Endothelial cell of umbilical vein (primary cell): Measurements from ENCODE around the gene TMEM40. TPM values are rescaled to one million over a fixed set of nuclear protein-coding genes. Genes with fewer than 3 reads are reported as not detected.

Source experiments
- BruUV-seq: library from RNA; stranded (reverse); fragments of 400-500 nt; replicated peaks from 2 replicates; lab custom pipeline; 2021; lab: Mats Ljungman, UMichigan
- CTCF ChIA-PET: fragments of 300-600, 350-600 bp; sonication (Branson Sonifier 250); formaldehyde crosslinking; loops from one replicate; lab custom pipeline; 2021; ENCODE audit warnings: antibody characterized with exemption, inconsistent platforms; lab: Charles Lee
- POLR2A ChIA-PET: fragments of 300-600, 350-600 bp; sonication (Branson Sonifier 250); formaldehyde crosslinking; loops from one replicate; lab custom pipeline; 2021; ENCODE audit warnings: antibody characterized with exemption, inconsistent platforms; lab: Charles Lee
- DNase-seq: peaks from one replicate; pipeline ENCODE4 v3.0.0-alpha.2; 2011; ENCODE audit warnings: low read depth, low spot score
- FAIRE-seq: peaks from 2 replicates; lab custom pipeline; 2011; peaks lifted over from hg19 to GRCh38; lab: Jason Lieb, UNC
- H2AFZ ChIP-seq: 2 replicates; pipeline ENCODE4 v1.6.0; 2012; ENCODE audit warnings: low read depth, low read length, control low read depth, inconsistent platforms
- H3K27ac ChIP-seq: 2 replicates; pipeline ENCODE4 v1.5.1; 2011; ENCODE audit warnings: low read depth, mild to moderate bottlenecking, control low read depth, low read length, moderate library complexity; ENCODE audit not compliant: insufficient read depth
- H3K27me3 ChIP-seq, 2 experiments: 2 replicates each; pipeline versions ENCODE4 v1.6.0 to v1.6.1; 2011; ENCODE audit warnings: low read length in 2 of 2, mixed read lengths in 1 of 2; ENCODE audit not compliant: control insufficient read depth in 2 of 2, insufficient read depth in 2 of 2
- H3K36me3 ChIP-seq, 2 experiments: 2 replicates in 1 of 2; 3 replicates in 1 of 2; pipeline ENCODE4 v1.5.1; 2011; ENCODE audit warnings: low read length in 2 of 2, mild to moderate bottlenecking in 1 of 2, moderate library complexity in 1 of 2; ENCODE audit not compliant: control insufficient read depth in 2 of 2, insufficient read depth in 2 of 2; ENCODE audit errors: extremely low read depth in 1 of 2
- H3K4me1 ChIP-seq: 3 replicates; pipeline ENCODE4 v1.5.1; 2011; ENCODE audit warnings: mild to moderate bottlenecking, low read length; ENCODE audit not compliant: control insufficient read depth, insufficient read depth; ENCODE audit errors: extremely low read depth
- H3K4me2 ChIP-seq: 2 replicates; pipeline ENCODE4 v1.6.1; 2011; ENCODE audit warnings: low read length, control low read depth, mixed read lengths; ENCODE audit not compliant: insufficient read depth
- H3K4me3 ChIP-seq, 3 experiments: fragments of 200-600 bp in 1 of 3; sonication (generic), shearing (Covaris generic) in 1 of 3; replicated peaks in 1 of 3; 2 replicates each; pipeline ENCODE4 v1.5.1; 2011 to 2016; ENCODE audit warnings: control low read depth in 3 of 3, low read length in 3 of 3, mild to moderate bottlenecking in 2 of 3, inconsistent platforms in 1 of 3, low read depth in 1 of 3, moderate library complexity in 1 of 3; ENCODE audit not compliant: insufficient read depth in 1 of 3
- H3K79me2 ChIP-seq: 2 replicates; pipeline ENCODE4 v1.6.0; 2012; ENCODE audit warnings: low read length, inconsistent platforms; ENCODE audit not compliant: control insufficient read depth, insufficient read depth
- H3K9ac ChIP-seq: replicated peaks from 2 replicates; pipeline ENCODE3; 2011; ENCODE audit warnings: low read length, control low read depth; ENCODE audit not compliant: insufficient read depth; ENCODE audit errors: extremely low read depth
- H3K9me1 ChIP-seq: replicated peaks from 3 replicates; pipeline ENCODE4 v1.6.0; 2011; ENCODE audit warnings: mild to moderate bottlenecking, low read length; ENCODE audit not compliant: control insufficient read depth, insufficient read depth; ENCODE audit errors: extremely low read depth
- H3K9me3 ChIP-seq: replicated peaks from 2 replicates; pipeline ENCODE4 v1.5.1; 2012; ENCODE audit warnings: low read length, inconsistent platforms; ENCODE audit not compliant: control insufficient read depth, insufficient read depth
- H4K20me1 ChIP-seq: replicated peaks from 2 replicates; pipeline ENCODE3; 2011; ENCODE audit warnings: mild to moderate bottlenecking, low read length; ENCODE audit not compliant: control insufficient read depth, insufficient read depth; ENCODE audit errors: extremely low read depth
- CTCF ChIP-seq, 2 donors: IDR thresholded peaks; 1 replicate in 1 of 2; 2 replicates in 1 of 2; pipeline ENCODE4 v1.5.1; 2011; ENCODE audit warnings: low read length in 2 of 2, mild to moderate bottlenecking in 2 of 2, moderate library complexity in 2 of 2, control low read depth in 1 of 2, inconsistent platforms in 1 of 2, low read depth in 1 of 2; ENCODE audit not compliant: insufficient read depth in 1 of 2; ENCODE audit errors: extremely low read depth in 1 of 2
- dilution Hi-C: fragments of 300-500 bp; cut with MboI; formaldehyde crosslinking; loops from one replicate; pipeline ENCODE4 v1.15.0; 2019; ENCODE audit warnings: low sequenced_read_pairs; ENCODE audit not compliant: extremely low pct_ligation_motif_present
- intact Hi-C: fragments of 100-400 bp; cut with micrococcal nuclease; formaldehyde crosslinking; loops from one replicate; pipeline ENCODE4 v1.10.0; 2022
- polyA plus RNA-seq, 4 experiments: library from polyadenylated mRNA; depleted of rRNA in 3 of 4; stranded (reverse) in 3 of 4; unstranded in 1 of 4; fragments of >200 nt; gene quantifications; 2 replicates each; pipeline versions ENCODE4 v1.2.1 to v1.2.3, GENCODE V29; 2011 to 2012; ENCODE audit warnings: missing spikeins in 1 of 4
- total RNA-seq: library from RNA; stranded (reverse); gene quantifications from 2 replicates; pipeline ENCODE4 v1.2.3, GENCODE V29; 2021

Gene TMEM40
- total and polyA plus RNA-seq, 2 donors (not counting 3 experiments of a cell fraction or from before 2014, with no cell fraction given) = not detected

GRCh38 chr3:12705981-12706380 is 53.1 kb downstream of the TMEM40 start:
- POLR2A ChIA-PET = no interaction called here

More at GRCh38 chr3:12705981-12706380, 53.1 kb downstream of the TMEM40 start:
- H3K9me3 ChIP-seq = no peaks in the 10 kb centered on the region
- no peak overlapping the region for H2AFZ ChIP-seq
- no peak for TF ChIP-seq CTCF (IDR thresholded peaks at IDR 0.05; ENCODE audit: extremely low read depth in 1 of 2, insufficient read depth in 1 of 2, low read depth in 1 of 2, low read length in 2 of 2)
- BruUV-seq = no TSS peak
- no peaks in the 10 kb centered on the region for H3K79me2 ChIP-seq
- H3K4me2 ChIP-seq = no peak overlapping the region
- no peaks in the 10 kb centered on the region for H3K9me1 ChIP-seq
- no peaks in the 10 kb centered on the region for H4K20me1 ChIP-seq
- H3K4me3 ChIP-seq = no peak overlapping the region
- FAIRE-seq (no peak), DNase-seq (no peak)
- no peak overlapping the region for H3K27ac ChIP-seq
- H3K27me3 ChIP-seq = no peaks in the 10 kb centered on the region
- intact Hi-C loops (loop anchor here (1.0 kb wide), 2 partner anchors 14 to 186 kb away; no protein-coding TSS in a partner anchor), dilution Hi-C loops (no loop called here)
- H3K36me3 ChIP-seq = no peaks in the 10 kb centered on the region
- H3K4me1 ChIP-seq = no peaks in the 10 kb centered on the region
- no peak overlapping the region for H3K9ac ChIP-seq
- CTCF ChIA-PET = interaction anchor here (1.0 to 1.1 kb wide), 3 partner anchors 11 to 186 kb away, joined by 3 read pairs; no protein-coding TSS in a partner anchor
